GM12801 (cell line): ENCODE data around the gene AUTS2.

Source experiments
- TF ChIP-seq, protein P1 (sequence below): IDR thresholded peaks from one replicate; pipeline ENCODE4 v1.5.1; 2011; ENCODE audit warnings: control low read depth; ENCODE audit not compliant: insufficient read length; ENCODE audit errors: extremely low read depth

AUTS2 gene

DNA sequence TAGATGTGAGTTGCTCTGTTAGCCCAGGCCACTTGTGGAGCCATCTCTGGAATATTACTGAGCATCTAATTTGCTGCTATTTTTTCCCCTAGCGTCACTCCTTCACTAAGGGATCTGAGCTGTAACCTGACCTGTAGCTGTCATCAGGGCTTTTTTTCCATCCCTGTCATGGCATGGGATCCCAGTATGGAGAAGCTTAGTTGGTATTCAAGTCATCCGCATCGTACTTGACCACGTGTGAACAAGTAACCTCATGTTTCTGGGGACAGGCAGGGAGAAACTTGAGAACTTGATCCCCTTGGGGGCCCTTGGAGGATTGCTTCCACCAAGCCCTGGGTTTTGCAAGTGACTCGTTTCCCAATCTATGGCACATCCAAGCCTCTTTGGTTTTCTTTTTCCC, 1059.3 kb downstream of the AUTS2 start:
- TF ChIP-seq, protein P1, sequence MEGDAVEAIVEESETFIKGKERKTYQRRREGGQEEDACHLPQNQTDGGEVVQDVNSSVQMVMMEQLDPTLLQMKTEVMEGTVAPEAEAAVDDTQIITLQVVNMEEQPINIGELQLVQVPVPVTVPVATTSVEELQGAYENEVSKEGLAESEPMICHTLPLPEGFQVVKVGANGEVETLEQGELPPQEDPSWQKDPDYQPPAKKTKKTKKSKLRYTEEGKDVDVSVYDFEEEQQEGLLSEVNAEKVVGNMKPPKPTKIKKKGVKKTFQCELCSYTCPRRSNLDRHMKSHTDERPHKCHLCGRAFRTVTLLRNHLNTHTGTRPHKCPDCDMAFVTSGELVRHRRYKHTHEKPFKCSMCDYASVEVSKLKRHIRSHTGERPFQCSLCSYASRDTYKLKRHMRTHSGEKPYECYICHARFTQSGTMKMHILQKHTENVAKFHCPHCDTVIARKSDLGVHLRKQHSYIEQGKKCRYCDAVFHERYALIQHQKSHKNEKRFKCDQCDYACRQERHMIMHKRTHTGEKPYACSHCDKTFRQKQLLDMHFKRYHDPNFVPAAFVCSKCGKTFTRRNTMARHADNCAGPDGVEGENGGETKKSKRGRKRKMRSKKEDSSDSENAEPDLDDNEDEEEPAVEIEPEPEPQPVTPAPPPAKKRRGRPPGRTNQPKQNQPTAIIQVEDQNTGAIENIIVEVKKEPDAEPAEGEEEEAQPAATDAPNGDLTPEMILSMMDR = no peak

DNA sequence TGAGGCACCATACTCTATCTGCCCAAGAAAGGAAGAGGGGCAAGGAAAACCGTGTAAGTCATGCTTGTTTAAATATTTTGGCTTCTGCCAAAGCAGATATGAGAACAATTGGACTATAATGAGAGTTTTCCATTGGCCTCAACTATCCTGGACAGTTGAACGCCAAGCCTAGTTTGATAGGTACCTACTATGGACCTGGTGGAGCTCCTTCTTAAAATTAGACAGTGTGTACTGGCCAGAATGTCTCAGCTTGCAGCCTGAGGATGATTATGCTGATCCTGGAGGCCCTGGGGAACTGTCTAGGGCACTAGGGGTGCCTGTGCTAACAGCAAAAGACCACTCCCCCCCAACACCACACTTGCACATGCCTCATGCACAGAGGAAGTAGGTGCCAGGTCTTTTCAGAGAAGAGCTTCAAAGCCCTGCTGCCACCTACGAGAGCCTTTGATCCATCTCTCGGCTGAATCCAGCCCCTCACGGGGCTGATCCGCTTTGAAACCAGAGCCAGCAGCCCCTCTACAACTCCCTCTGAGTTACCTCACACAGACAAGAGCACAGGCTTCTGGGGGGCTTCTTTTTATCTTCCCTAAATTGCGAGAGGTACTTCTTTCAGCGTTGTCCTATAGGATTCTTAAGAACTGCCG, 1059.8 kb downstream of the AUTS2 start:
- TF ChIP-seq, protein P1 = no peak

DNA sequence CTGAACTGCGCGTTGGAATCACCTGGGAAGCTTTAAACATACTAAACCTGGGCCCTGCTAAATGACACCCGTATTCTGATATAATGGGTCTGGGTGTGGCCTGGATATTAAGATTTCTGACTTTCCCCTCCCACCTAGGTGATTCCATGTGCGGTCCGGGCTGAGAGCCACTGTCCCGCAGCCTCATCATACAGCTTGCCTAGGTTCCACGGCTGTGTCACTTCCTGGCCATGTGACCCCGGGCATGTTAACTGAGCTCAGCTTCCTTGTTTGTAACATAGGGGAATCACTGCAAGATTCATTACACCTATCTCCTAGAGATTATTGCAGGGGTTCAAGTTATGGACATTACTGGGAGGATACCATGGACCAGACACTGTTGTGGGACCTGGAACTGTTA, 1061.0 kb downstream of the AUTS2 start:
- TF ChIP-seq, protein P1 = no peak

DNA sequence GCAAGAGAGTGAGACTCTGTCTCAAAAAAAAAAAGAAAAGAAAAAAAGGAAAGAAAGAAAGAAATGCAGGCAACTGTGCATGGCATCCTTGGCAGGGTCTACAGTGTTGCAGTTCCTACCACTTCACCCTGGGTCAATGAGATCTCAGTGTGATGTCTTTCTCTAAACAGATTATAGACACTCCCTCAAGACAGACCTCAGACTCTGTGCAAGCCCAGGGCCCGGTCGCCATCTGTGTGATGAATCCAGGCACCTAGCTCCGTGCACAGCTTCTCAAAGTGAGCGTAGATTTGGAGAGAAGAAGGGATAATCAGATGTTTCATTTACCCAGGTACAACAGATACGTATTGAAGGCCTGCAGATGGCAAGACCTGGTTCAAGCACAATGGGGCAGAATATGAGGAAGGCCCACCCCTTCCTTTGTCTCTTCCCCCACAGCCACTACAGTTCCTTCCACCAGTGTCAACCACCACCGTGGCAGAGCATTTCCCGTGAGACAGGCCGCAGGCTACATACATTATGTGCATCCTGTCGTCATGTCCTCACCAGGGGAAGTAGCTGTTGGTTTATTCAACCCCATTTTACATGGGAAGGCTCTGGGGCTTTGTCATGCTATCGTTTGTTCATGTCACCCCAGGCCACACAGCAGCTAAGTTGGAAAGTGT, 1062.0 kb downstream of the AUTS2 start:
- TF ChIP-seq, protein P1 = no peak

DNA sequence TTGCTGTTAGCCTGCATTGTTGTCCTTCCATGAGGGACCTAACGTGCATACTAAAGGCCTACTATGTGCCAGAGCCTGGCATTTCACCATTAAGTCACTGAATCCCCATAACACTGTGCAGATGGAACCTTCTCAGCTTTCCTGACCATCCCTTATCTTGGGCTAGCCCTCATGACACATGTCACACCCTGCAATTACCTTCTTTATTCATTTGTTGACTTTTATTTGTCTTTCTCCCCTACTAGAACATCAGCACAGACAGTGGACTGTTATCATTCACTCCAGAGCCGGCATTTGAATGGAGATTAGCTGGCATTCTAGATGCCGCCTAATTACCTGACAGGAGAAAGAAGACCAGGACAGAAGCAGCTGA, 1062.5 kb downstream of the AUTS2 start:
- TF ChIP-seq, protein P1 = no peak

DNA sequence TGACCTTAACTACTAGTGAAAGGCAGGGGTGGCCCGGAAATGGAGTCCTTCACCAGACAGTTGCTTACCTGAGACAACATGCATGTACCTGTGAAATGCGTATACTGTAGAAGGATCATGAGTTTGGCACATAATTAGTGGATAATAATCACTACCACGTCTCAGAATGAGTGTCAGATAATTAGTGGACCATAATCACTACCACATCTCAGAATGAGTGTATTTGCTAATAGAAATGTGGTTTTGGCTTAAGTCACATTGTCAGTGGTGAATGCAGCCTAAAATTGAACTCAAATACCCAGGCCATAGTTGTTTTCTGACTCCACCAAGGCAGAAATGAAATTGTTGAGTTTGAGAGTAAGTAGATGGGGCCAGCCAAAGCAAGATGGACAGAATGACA, 1065.4 kb downstream of the AUTS2 start:
- TF ChIP-seq, protein P1 = no peak

DNA sequence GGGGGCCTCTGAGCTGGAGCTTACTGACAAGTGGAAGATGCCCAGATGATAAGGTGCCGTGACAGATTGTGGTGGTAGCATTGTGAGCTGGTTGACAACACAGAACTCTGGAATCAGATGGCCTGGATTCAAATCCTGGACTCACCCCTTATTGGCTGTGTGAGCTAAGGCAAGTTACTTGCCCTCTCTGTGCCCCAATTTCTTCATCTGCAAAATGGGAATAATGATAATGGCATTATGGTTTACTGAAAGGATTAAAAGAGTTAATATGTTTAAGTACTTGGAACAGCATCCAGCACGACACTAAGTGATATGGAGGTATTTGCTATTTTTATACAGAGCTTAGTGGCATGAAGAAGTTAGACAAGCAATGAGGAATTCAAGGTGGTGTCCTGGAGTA, 1067.7 kb downstream of the AUTS2 start:
- TF ChIP-seq, protein P1 = no peak
